Hair follicle dermal papilla cell (primary cell): ENCODE results near the gene CALCA. TPM values are rescaled to one million over a fixed set of nuclear protein-coding genes. Genes with fewer than 3 reads are reported as not detected.

Experiments used
- total RNA-seq: library from RNA; depleted of rRNA; stranded (reverse); fragments of >200 nt; gene quantifications from 2 replicates; pipeline ENCODE4 v1.2.3, GENCODE V29; 2012

The CALCA gene
- 0.16 TPM in 1 of 2 replicates, not detected in the other for total RNA-seq

DNA sequence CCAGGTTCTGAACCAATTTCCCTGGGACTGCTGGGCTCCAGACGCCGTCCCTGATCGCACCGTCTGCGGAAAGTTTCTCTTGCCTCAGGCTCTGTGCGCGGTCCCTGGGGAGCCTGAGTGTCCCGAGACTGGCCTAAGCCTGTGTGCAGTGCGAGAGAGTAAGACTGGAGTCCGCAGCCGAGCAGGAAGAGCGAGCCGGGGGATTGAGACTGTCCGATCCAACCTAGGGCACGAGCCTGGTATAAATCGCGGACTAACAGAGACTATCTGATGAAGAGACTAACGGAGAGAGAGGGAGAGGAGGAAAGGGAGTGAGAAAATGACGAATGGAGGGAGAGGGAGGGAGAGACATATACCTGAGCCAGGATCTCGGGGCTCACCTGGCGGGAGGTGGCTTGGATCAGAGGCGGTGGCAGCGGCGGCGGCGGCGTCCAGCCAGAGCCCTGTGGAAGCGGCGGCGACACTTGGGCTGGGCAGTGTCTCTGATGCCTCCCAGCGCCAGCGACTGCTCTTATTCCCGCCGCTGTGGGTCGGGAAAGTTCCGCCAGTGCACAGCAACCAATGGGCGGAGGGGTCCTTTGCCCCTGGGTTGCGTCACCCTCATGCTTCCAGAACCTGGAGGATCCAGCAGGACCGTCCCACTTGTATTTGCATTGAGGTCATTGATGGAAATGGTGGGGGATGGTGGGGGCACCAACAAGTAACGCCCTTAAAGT, at the start of gene CALCA:
TSS of gene CALCA (minus strand) at position 487 of the 716 bp plus-strand sequence. CDS start 1,159 bp downstream, outside the sequence.

Other genes starting within 250 kb of the CALCA start
- 6.3 and 7.3 TPM in 2 replicates for gene CYP2R1, start 80.1 kb downstream of the CALCA start, total RNA-seq
- gene CALCB, start 101.2 kb upstream of the CALCA start, total RNA-seq: 0.16 TPM in 1 of 2 replicates, not detected in the other
- gene INSC, start 142.6 kb upstream of the CALCA start, total RNA-seq: 0.36 and 0.81 TPM in 2 replicates